Eye (tissue), 1 donor: ENCODE results near the gene C3orf52.

Source experiments
- DNase-seq: peaks from one replicate; pipeline ENCODE4 v3.0.0-alpha.2; 2015

Gene C3orf52

GRCh38 chr3:112136959-112137693 is 50.9 kb downstream of the C3orf52 start:
- DNase-seq: peak; percentile 89

- no peak for DNase-seq
Measured at GRCh38 chr3:112137781-112138180, 51.6 kb downstream of the C3orf52 start.

GRCh38 chr3:112138219-112138969 is 52.2 kb downstream of the C3orf52 start:
- no peak for DNase-seq

GRCh38 chr3:112140584-112140983 is 54.4 kb downstream of the C3orf52 start:
- DNase-seq: no peak

GRCh38 chr3:112141293-112141692 is 55.1 kb downstream of the C3orf52 start:
- DNase-seq: peak; percentile 77

GRCh38 chr3:112143251-112143650 is 57.1 kb downstream of the C3orf52 start:
- no peak for DNase-seq

- no peak for DNase-seq
Measured at GRCh38 chr3:112143689-112144088, 57.5 kb downstream of the C3orf52 start.

- DNase-seq: no peak
Measured at GRCh38 chr3:112149136-112149535, 62.9 kb downstream of the C3orf52 start.

- DNase-seq: no peak
Measured at GRCh38 chr3:112167758-112168157, 81.6 kb downstream of the C3orf52 start.
